ENCODE data around the gene EPHB2.
A peak's percentile ranks its signal among the peaks of the same experiment; 100 is the strongest.

EPHB2 gene

DNA sequence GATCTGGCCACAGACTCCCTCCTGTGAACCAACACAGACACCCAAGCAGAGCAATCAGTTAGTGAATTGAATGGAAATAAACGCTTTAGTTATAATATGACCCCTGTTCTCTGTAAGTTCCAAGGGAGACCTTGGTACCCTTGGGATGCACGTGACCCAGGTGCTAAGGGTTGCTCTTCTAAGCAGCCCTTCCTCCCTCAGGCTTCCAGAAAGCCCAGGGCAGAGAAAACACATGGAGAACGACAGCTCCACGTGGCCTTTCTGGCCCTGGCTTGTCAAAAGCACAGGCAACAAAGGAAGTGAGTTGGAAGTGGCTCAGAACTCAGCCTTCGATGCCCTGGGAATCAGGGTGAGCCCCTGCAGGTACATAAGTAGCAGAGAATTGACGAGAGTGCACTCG, 204.6 kb downstream of the EPHB2 start:
- 85% methylated on average over 7 of the region's 7 CpGs for WGBS (ENCODE audit: insufficient coverage)
- Histone ChIP-seq H3K4me3 (ENCODE audit: control insufficient read depth in 1 of 7, extremely low read depth in 1 of 7, insufficient read depth in 4 of 7, low read depth in 2 of 7, low read length in 6 of 7) (no peak overlapping the region), H3K27me3 (replicated peaks in 2 of 5; ENCODE audit: control insufficient read depth in 4 of 5, insufficient read depth in 5 of 5, low read length in 4 of 5) (peaks cover 0 to 25% (median 4%) of the 10 kb centered on the region in 5 experiments), H3K27ac (ENCODE audit: insufficient read depth in 1 of 2, low read depth in 1 of 2, low read length in 2 of 2, poor library complexity in 1 of 2, severe bottlenecking in 2 of 2) (no peak overlapping the region), H3K4me1 (ENCODE audit: control extremely low read depth in 1 of 4, control insufficient read depth in 4 of 4, insufficient read depth in 4 of 4, low read length in 3 of 4) (no peaks in the 10 kb centered on the region), H3K36me3 (ENCODE audit: control insufficient read depth in 4 of 4, insufficient read depth in 4 of 4, low read length in 3 of 4) (no peaks in the 10 kb centered on the region), H3K9me3 (ENCODE audit: control extremely low read depth in 1 of 5, control insufficient read depth in 4 of 5, insufficient read depth in 2 of 5, low read depth in 1 of 5, low read length in 4 of 5) (no peaks in the 10 kb centered on the region)
- POLR2A ChIA-PET = no interaction called here
- CTCF ChIA-PET = no interaction called here
- no peak for DNase-seq

DNA sequence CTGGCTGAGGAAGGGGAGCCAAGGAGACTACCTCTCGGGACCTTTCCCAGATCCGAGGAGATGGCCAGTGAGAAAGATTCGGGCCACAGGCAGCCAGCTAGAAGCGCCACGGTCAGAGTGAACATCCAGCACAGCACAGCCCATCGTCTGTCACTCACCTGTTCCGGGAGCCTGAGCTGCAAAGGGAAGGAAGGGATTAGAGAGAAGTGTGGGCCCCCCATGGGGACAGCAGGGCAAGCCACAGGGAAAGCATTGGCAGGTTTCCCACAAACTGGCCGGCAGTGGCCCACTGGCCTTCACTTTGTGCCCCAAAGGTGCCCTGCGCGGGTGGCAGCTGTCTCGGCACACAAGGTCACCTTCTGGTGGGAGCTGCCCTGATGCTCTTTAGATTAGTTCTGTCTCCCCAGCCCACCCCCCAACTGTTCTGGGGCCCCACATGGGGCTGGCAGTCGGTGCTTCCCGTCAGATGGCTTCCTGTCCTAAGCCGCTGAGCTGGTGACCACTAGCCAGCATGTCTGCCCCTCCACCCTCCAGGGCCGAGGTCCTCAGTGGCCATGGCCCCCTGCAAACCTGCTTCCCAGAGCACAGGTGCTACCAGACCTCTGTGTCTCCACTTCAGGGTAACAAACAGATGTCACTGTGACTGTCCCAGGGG, 205.3 kb downstream of the EPHB2 start:
- WGBS (ENCODE audit: insufficient coverage) = 45% methylated on average over 9 of the region's 15 CpGs
- H3K4me1 ChIP-seq (ENCODE audit: control extremely low read depth in 1 of 4, control insufficient read depth in 4 of 4, insufficient read depth in 4 of 4, low read length in 3 of 4) = no peaks in the 10 kb centered on the region
- no peaks in the 10 kb centered on the region for H3K9me3 ChIP-seq (ENCODE audit: control extremely low read depth in 1 of 5, control insufficient read depth in 4 of 5, insufficient read depth in 2 of 5, low read depth in 1 of 5, low read length in 4 of 5)
- ChIA-PET POLR2A (no interaction called here), CTCF (no interaction called here)
- peaks cover 0 to 25% (median 4%) of the 10 kb centered on the region in 5 experiments for H3K27me3 ChIP-seq (replicated peaks in 2 of 5; ENCODE audit: control insufficient read depth in 4 of 5, insufficient read depth in 5 of 5, low read length in 4 of 5)
- no peak overlapping the region for H3K4me3 ChIP-seq (ENCODE audit: control insufficient read depth in 1 of 7, extremely low read depth in 1 of 7, insufficient read depth in 4 of 7, low read depth in 2 of 7, low read length in 6 of 7)
- no peaks in the 10 kb centered on the region for H3K36me3 ChIP-seq (ENCODE audit: control insufficient read depth in 4 of 4, insufficient read depth in 4 of 4, low read length in 3 of 4)
- no peak overlapping the region for H3K27ac ChIP-seq (ENCODE audit: insufficient read depth in 1 of 2, low read depth in 1 of 2, low read length in 2 of 2, poor library complexity in 1 of 2, severe bottlenecking in 2 of 2)
- no peak for DNase-seq

DNA sequence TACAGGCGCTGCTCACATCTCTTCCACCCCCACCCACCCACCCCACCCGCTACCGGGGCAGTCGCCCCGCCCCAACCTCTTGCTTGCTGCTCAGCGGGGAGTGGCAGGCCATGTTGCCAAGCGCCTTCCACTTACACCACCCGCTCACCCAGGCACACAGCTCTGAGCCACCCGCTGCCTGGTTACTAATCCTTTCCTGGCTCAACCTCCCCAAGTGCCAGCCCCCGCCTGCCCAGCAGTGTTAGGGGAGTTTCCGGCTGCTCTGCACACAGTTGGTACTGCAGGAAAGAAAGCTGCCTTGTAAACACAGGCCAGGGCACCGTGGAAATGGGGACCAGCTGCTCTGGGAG, 205.8 kb downstream of the EPHB2 start:
- H3K36me3 ChIP-seq (ENCODE audit: control insufficient read depth in 4 of 4, insufficient read depth in 4 of 4, low read length in 3 of 4) = no peaks in the 10 kb centered on the region
- no peaks in the 10 kb centered on the region for H3K4me1 ChIP-seq (ENCODE audit: control extremely low read depth in 1 of 4, control insufficient read depth in 4 of 4, insufficient read depth in 4 of 4, low read length in 3 of 4)
- WGBS (ENCODE audit: insufficient coverage) = 77% methylated on average over 12 of the region's 12 CpGs
- no peak overlapping the region for H3K4me3 ChIP-seq (ENCODE audit: control insufficient read depth in 1 of 7, extremely low read depth in 1 of 7, insufficient read depth in 4 of 7, low read depth in 2 of 7, low read length in 6 of 7)
- H3K27ac ChIP-seq (ENCODE audit: insufficient read depth in 1 of 2, low read depth in 1 of 2, low read length in 2 of 2, poor library complexity in 1 of 2, severe bottlenecking in 2 of 2) = no peak overlapping the region
- CTCF ChIA-PET = interaction anchor here (0.6 kb wide), 1 partner anchor 545 kb away, joined by 4 read pairs; no protein-coding TSS in a partner anchor
- POLR2A ChIA-PET = no interaction called here
- DNase-seq = peak in 2 of 3 donors; percentile 31 to 49
- no peaks in the 10 kb centered on the region for H3K9me3 ChIP-seq (ENCODE audit: control extremely low read depth in 1 of 5, control insufficient read depth in 4 of 5, insufficient read depth in 2 of 5, low read depth in 1 of 5, low read length in 4 of 5)
- H3K27me3 ChIP-seq (replicated peaks in 2 of 5; ENCODE audit: control insufficient read depth in 4 of 5, insufficient read depth in 5 of 5, low read length in 4 of 5) = peaks cover 0 to 23% (median 4%) of the 10 kb centered on the region in 5 experiments

DNA sequence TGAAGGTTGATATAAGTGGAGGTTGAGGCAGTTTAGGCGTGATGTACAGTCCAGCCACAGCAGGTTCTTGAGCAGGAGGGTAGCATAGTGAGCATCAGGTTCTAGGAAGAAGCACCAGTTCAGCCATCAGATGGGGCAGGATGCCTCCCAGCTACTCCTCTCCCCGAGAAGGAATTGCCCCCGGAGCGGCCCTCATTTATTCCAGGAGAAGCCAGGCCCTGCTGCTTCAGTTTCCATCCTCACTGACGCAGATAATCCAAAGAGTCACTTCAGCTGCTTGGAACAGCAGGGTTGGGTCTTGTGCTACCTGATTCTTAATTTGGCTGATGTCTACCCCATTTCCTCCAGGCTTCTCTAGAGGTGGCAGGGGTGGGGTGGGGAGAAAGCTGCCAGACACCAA, 207.3 kb downstream of the EPHB2 start:
- Histone ChIP-seq H3K27ac (ENCODE audit: insufficient read depth in 1 of 2, low read depth in 1 of 2, low read length in 2 of 2, poor library complexity in 1 of 2, severe bottlenecking in 2 of 2) (no peak overlapping the region), H3K4me3 (ENCODE audit: control insufficient read depth in 1 of 7, extremely low read depth in 1 of 7, insufficient read depth in 4 of 7, low read depth in 2 of 7, low read length in 6 of 7) (no peak overlapping the region), H3K36me3 (ENCODE audit: control insufficient read depth in 4 of 4, insufficient read depth in 4 of 4, low read length in 3 of 4) (no peaks in the 10 kb centered on the region), H3K27me3 (replicated peaks in 2 of 5; ENCODE audit: control insufficient read depth in 4 of 5, insufficient read depth in 5 of 5, low read length in 4 of 5) (peaks cover 0 to 17% (median 6%) of the 10 kb centered on the region in 5 experiments), H3K9me3 (ENCODE audit: control extremely low read depth in 1 of 5, control insufficient read depth in 4 of 5, insufficient read depth in 2 of 5, low read depth in 1 of 5, low read length in 4 of 5) (no peaks in the 10 kb centered on the region), H3K4me1 (ENCODE audit: control extremely low read depth in 1 of 4, control insufficient read depth in 4 of 4, insufficient read depth in 4 of 4, low read length in 3 of 4) (no peaks in the 10 kb centered on the region)
- ChIA-PET CTCF (interaction anchor here (0.6 kb wide), 1 partner anchor 16 kb away, joined by 3 read pairs; no protein-coding TSS in a partner anchor), POLR2A (no interaction called here)
- no peak for DNase-seq
- WGBS (ENCODE audit: insufficient coverage) = 78% methylated on average over 5 of the region's 5 CpGs

DNA sequence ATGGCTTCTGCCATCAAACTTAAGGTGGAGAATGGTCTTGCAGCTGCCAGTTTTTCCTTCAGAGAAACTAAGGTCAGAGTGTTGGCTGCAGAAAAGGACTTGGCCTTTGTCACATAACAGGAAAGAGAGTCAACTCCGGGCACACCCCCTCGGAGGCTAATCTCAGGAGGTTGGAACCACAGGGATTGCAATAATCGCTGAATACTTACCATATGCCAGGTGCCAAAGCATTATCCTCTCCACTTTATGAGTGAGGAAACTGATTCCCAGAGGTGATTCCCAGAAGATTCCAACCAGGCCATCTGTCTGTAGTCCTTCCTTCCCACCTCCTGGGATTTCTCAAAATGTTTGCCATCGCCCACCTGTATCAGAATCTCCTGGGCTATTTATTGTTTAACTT, 208.0 kb downstream of the EPHB2 start:
- POLR2A ChIA-PET = no interaction called here
- Histone ChIP-seq H3K36me3 (ENCODE audit: control insufficient read depth in 4 of 4, insufficient read depth in 4 of 4, low read length in 3 of 4) (no peaks in the 10 kb centered on the region), H3K4me3 (ENCODE audit: control insufficient read depth in 1 of 7, extremely low read depth in 1 of 7, insufficient read depth in 4 of 7, low read depth in 2 of 7, low read length in 6 of 7) (no peak overlapping the region), H3K27ac (ENCODE audit: insufficient read depth in 1 of 2, low read depth in 1 of 2, low read length in 2 of 2, poor library complexity in 1 of 2, severe bottlenecking in 2 of 2) (no peak overlapping the region), H3K9me3 (ENCODE audit: control extremely low read depth in 1 of 5, control insufficient read depth in 4 of 5, insufficient read depth in 2 of 5, low read depth in 1 of 5, low read length in 4 of 5) (no peaks in the 10 kb centered on the region), H3K27me3 (replicated peaks in 2 of 5; ENCODE audit: control insufficient read depth in 4 of 5, insufficient read depth in 5 of 5, low read length in 4 of 5) (peaks cover 0 to 13% (median 6%) of the 10 kb centered on the region in 5 experiments), H3K4me1 (ENCODE audit: control extremely low read depth in 1 of 4, control insufficient read depth in 4 of 4, insufficient read depth in 4 of 4, low read length in 3 of 4) (no peaks in the 10 kb centered on the region)
- no peak for DNase-seq
- 100% methylated on average over 4 of the region's 4 CpGs for WGBS (ENCODE audit: insufficient coverage)
- CTCF ChIA-PET = no interaction called here

DNA sequence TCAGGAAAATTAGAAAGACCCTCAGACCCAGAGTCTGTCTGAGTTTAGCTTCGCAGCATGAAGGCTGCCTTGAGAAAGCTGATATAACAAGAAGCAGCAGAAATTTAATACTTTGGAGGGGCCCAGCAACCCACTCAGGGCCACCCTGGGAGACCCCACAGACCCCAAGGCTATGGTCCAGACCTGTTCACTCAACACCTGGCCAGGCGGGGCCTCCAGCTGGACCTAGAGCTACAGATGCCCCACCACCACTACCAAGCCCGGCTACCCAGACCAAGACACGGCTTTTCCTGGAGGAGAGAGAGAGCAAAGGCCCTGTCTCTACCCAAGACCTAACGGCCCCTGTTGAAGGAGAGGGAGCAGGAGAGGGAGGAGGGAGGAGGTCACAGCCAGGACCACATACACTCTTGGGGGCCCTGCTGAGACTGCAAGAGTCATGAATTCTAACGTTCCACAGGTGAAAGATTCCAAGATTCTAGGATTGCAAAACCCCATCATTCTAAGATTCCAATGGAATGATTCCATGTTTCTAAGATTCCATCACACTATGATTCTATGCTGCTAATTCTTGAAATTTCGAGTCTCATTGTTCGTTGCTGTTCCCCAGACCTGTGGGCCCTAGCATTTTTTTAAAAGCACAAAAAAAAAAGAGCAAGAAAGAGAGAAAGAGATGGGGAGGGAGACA, 208.8 kb downstream of the EPHB2 start:
- Histone ChIP-seq H3K4me1 (ENCODE audit: control extremely low read depth in 1 of 4, control insufficient read depth in 4 of 4, insufficient read depth in 4 of 4, low read length in 3 of 4) (no peaks in the 10 kb centered on the region), H3K4me3 (ENCODE audit: control insufficient read depth in 1 of 7, extremely low read depth in 1 of 7, insufficient read depth in 4 of 7, low read depth in 2 of 7, low read length in 6 of 7) (no peak overlapping the region), H3K27ac (ENCODE audit: insufficient read depth in 1 of 2, low read depth in 1 of 2, low read length in 2 of 2, poor library complexity in 1 of 2, severe bottlenecking in 2 of 2) (no peak overlapping the region), H3K27me3 (replicated peaks in 2 of 5; ENCODE audit: control insufficient read depth in 4 of 5, insufficient read depth in 5 of 5, low read length in 4 of 5) (peaks cover 0 to 12% (median 6%) of the 10 kb centered on the region in 5 experiments), H3K36me3 (ENCODE audit: control insufficient read depth in 4 of 4, insufficient read depth in 4 of 4, low read length in 3 of 4) (no peaks in the 10 kb centered on the region), H3K9me3 (ENCODE audit: control extremely low read depth in 1 of 5, control insufficient read depth in 4 of 5, insufficient read depth in 2 of 5, low read depth in 1 of 5, low read length in 4 of 5) (no peaks in the 10 kb centered on the region)
- no peak for DNase-seq
- POLR2A ChIA-PET = no interaction called here
- WGBS (ENCODE audit: insufficient coverage) = 93% methylated on average over 3 of the region's 8 CpGs
- CTCF ChIA-PET = no interaction called here

DNA sequence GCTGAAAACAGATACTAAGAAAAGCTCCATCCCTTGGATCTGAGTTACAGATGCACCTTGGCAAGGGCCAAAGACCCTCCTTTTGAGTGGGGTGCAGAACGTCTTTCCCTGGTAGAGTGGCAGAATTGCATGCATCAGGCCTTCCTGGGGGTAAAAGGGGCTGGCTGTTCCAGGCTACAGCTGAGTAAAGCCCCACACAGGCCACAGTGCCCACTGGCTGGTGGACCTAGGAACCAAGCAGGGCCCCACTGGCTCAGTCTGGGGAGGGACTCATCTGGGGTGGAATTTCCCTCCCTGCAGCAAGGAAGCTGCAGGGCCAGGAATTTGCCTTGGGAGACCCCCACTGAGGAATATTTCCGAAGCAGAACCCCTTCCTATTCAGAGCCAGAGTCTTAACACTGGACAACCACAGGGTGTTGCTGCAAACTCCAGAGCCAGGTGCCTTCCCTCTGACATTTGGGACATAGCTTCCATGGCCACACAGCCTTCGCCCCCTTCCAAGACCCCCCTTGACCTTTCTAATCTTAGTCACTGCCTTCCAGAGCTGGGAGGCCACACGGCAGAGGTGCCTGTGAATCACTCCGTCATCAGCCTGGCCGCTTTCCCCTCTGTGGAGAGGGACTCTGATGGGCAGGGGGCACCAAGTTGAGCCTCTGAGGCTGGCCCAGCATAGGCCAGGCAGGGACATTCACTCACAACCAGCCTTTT, 209.5 kb downstream of the EPHB2 start:
- peaks cover 0 to 12% (median 4%) of the 10 kb centered on the region in 5 experiments for H3K27me3 ChIP-seq (replicated peaks in 2 of 5; ENCODE audit: control insufficient read depth in 4 of 5, insufficient read depth in 5 of 5, low read length in 4 of 5)
- no peak for DNase-seq
- ChIA-PET CTCF (interaction anchor here (0.6 to 1.2 kb wide), 2 partner anchors 95 to 216 kb away, joined by 3 read pairs; no protein-coding TSS in a partner anchor), POLR2A (no interaction called here)
- no peaks in the 10 kb centered on the region for H3K9me3 ChIP-seq (ENCODE audit: control extremely low read depth in 1 of 5, control insufficient read depth in 4 of 5, insufficient read depth in 2 of 5, low read depth in 1 of 5, low read length in 4 of 5)
- no peaks in the 10 kb centered on the region for H3K36me3 ChIP-seq (ENCODE audit: control insufficient read depth in 4 of 4, insufficient read depth in 4 of 4, low read length in 3 of 4)
- no peaks in the 10 kb centered on the region for H3K4me1 ChIP-seq (ENCODE audit: control extremely low read depth in 1 of 4, control insufficient read depth in 4 of 4, insufficient read depth in 4 of 4, low read length in 3 of 4)
- H3K4me3 ChIP-seq (ENCODE audit: control insufficient read depth in 1 of 7, extremely low read depth in 1 of 7, insufficient read depth in 4 of 7, low read depth in 2 of 7, low read length in 6 of 7) = no peak overlapping the region
- WGBS (ENCODE audit: insufficient coverage) = 96% methylated on average over 6 of the region's 6 CpGs
- H3K27ac ChIP-seq (ENCODE audit: insufficient read depth in 1 of 2, low read depth in 1 of 2, low read length in 2 of 2, poor library complexity in 1 of 2, severe bottlenecking in 2 of 2) = no peak overlapping the region
